CD4-positive, alpha-beta T cell treated with Interleukin-6 for 4 hours (primary cell): ENCODE results near the gene LRRC46.

Experiments used
- DNase-seq: peaks from one replicate; pipeline ENCODE4 v3.0.0-alpha.2; 2020; ENCODE audit warnings: mixed read lengths

The LRRC46 gene

DNA sequence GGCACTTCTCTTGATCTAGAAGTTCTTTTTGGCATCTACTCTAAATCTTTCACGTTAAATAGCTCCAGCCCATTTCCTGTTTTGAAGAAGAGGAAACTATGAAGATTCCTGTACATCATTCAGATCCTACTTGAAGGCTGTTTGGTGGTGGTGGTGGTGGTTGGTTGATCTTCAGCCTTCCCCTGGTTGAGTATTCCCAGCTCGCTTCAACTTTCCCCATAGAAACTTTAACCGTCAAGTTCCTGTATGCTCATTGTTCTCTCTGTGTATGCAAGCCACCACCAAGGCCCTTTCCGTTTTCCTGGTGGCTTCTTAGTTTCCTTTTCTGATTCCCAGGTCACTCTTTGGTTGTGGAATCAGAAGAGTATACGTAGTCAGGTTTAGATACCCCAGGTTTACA lies 3.3 kb downstream of the LRRC46 start:
- DNase-seq, result no peak

DNA sequence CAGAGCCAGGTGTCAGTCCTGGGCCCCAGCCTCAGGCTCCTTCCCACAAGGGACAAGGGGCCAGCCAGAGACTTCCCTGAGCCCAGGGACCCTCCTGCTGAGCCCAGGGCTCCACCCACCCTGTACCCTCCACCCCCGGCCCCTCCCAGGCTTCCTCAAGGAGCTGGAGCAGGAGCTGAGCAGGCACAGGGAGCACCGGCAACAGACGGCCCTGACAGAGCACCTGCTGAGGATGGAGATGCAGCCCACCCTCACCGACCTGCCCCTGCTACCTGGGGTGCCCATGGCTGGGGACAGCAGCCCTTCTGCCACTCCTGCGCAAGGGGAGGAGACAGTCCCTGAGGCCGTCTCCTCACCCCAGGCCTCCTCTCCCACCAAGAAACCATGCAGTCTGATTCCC lies 5.1 kb downstream of the LRRC46 start:
- DNase-seq, result no peak

GRCh38 chr17:47837401-47838039 lies 6.0 kb downstream of the LRRC46 start:
- DNase-seq, result no peak

- DNase-seq, result no peak
Observed at GRCh38 chr17:47838636-47839035, 7.2 kb downstream of the LRRC46 start.

- no peak for DNase-seq
Observed at GRCh38 chr17:47839071-47839470, 7.6 kb downstream of the LRRC46 start.

GRCh38 chr17:47840001-47840741 lies 8.7 kb downstream of the LRRC46 start:
- no peak for DNase-seq

DNA sequence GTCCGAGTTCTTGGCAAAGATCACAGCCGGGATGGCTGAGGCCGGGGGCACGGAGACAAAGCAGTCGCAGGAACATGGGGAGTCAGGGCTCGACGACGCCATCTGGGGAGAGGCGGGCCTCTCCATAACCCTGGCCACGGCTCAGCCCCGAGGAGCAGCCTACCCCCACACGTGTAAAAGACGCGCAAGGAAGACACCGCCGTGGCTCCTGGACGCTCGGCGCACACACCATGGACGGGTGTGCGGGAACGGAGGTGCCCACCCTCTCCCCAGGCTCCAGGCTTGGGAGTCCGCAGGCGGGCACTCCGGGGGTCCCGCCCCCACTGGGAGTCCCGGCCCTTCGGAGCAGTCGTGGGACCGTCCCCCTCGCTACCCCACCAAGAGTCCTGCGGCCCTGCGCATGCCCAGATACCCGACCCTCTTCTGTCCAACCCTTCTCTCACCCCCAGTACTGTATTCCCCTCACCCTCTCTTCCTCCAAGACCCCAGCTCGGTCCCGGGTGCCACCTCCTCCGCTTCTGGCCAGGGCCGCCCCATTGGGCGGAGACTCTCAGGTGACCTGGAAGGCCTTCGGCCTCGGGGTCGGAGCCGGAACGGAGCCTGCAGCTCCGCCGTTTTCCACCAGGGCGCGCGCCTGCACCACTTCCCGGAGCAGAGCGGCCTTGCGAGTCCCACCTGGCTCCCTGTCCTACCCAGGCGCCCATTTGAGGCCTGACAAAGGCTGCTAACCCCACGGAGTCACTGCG lies 9.4 kb downstream of the LRRC46 start, which contains the start of gene SCRN2:
SCRN2 (minus strand) TSS at position 532 of the 746 bp plus-strand sequence; CDS start at position 102, 430 bp downstream.
- DNase-seq, result peak; percentile 88

GRCh38 chr17:47841488-47842291 lies 10.2 kb downstream of the LRRC46 start:
- no peak for DNase-seq

DNA sequence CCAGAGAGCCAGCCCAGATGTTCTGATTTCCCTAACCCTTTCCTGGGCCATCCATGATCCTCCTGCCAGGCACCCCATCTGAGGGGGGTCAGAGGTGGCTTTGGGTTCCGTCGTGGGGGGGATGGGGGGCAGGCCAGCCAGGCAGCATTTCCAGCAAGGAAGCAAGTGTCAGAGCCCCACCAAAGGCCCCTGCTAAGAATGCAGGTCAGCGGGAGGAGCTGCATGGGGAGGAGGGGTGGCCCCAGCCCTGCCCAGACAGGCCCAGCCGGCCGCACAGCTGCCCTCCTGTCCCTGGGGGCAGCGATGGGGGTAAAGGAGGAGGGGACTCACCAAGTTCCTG lies 11.9 kb downstream of the LRRC46 start:
- DNase-seq, result no peak

DNA sequence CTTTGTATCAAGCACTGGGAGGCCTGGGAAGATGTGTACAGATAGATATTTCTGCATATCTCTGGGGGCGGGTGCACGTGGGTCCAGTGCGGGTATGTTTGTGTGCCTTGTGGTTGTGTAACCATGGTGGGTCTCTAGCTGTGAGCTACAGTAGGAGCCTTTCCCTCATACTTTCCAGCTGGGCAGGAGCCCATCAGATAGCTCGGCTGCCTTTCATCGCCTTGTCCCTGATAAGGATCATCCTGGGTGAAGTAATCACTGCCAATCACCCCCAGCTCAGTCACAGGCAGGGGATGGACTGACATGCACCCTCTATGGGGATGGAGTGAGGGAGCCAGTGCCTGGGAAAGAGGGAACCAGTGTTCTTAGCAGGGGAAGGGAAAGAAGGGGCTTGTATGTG lies 12.8 kb downstream of the LRRC46 start:
- DNase-seq, result no peak

DNA sequence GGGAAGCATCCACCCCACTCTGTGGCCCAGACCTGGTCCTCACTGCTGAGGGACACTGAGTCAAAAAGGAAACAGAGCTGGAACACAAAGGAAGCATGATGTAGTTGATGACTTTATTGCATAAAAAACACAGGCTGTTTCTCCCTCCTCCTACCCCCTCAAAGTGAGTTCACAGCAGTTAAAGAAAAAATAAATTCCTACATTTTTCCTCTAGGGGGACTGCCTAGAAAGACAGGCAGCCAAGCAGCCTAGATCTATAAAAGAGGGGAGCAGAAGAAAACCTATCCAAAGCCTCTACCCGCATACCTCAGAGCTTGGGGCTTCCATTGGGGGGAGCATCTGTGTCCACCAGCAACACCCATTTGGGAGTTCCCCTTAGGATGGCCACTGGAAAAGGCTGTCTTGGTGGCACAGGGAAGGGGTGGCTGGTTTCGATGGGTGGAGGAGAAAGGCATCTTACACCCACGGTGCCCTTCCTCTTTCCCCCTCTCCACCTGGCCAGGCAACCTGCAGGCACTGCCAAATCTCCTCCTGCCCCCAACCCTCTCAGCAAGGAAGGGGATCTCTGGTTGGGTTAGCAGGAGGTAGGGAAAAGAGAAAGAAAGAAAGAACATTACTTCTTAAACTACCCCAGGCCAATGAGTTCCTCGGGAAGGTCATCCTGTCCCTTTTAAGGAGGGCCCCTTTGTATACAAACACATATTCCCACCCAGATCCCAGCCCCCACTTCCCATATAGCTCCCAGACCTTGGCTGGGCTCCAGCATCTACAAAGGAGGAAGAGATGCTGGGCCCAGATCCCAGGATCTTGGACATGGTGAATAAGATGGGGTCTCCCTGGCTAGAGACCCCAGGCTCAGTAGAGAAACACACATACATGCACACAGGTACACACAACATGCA lies 13.6 kb downstream of the LRRC46 start:
- DNase-seq, result no peak

GRCh38 chr17:47845716-47846075 lies 14.2 kb downstream of the LRRC46 start:
- DNase-seq, result no peak

- DNase-seq, result no peak
Observed at GRCh38 chr17:47846716-47847340, 15.4 kb downstream of the LRRC46 start.

- DNase-seq, result peak; percentile 48
Observed at GRCh38 chr17:47847341-47848197, 16.1 kb downstream of the LRRC46 start.

DNA sequence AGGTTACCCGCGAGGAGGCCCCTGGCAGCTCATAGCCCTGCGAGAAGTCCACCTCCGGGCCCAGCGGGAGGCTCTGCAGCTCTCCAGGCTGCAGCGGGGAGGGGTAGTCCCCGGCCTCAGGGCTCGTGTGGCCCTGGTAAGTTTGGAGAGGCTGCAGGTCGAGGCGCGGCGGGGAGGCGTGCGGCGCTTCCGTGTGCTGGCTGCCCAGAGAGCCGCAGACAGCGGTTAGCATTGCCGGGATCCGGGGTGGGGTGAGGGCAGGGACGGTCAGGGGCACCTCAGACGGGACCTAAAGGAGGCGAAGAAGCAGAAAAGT lies 16.7 kb downstream of the LRRC46 start:
- no peak for DNase-seq

- DNase-seq, result no peak
Observed at GRCh38 chr17:47850373-47850691, 18.9 kb downstream of the LRRC46 start.

GRCh38 chr17:47850692-47851573 lies 19.5 kb downstream of the LRRC46 start, which contains the start of gene SP6:
Gene SP6, minus strand, starts transcription at chr17:47851163. Its CDS starts 2,734 bp downstream, at chr17:47848429.
- peak; percentile 85 for DNase-seq

- DNase-seq, result no peak
Observed at GRCh38 chr17:47851764-47852112, 20.3 kb downstream of the LRRC46 start.

DNA sequence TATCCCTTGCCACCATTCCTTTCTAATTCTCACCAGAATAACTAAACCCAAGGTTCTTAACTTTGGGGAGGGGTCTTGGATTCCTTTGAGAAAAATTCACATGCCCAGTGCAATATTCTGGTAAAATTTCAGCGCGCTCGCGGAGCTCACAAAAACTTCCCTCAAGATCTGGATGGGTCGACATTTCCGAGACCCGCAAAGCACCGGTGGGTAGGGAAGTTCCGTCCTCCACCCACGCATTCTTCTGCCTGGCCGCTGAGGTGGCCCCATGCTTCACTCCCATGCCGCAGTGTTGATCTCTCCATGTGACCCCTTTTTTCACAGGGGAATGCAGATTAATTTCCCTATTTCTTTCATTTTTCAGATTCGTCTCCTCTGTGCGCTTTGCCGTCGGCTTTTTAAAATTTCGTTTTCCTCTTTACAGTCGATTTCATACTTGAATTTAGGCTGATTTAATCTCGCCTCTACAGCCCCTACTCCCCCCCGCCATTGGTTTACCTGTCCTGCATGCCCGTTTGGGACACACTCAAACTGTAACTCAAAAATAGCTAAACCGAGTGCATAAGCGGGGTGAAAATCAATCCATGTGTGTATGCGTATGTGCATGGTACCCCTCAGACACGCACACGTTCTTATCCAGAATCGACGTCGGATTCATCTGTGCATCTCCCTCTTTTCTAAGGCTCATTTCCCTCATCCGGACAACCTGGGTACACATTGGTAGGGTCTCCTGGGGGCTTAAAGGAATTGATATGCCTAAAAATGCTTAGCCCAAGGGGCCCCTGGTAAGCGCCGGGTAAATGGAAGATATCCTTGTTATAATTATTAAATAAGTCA lies 20.9 kb downstream of the LRRC46 start:
- DNase-seq, result no peak
